ENCODE measurements around the gene PRIMA1.

DNA sequence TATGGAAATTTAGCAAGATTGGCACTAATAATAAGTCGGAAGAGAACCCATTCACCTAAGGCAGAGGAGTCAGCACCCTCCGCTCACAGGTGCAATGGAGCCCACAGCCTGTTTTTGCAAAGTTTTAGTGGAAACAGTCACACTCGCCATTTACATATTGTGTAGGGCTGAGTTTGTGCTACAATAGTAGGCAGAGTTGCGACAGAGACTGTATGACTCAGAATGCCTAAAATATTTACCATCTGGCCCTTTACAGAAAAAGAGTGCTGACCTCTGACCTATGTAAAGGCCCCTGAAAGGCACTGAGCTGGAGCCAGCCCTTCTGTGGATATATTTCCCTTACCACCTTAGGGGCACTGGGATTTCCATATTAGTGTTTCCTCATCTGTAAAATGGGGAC, 79.0 kb downstream of the PRIMA1 start:
- TF ChIP-seq GATA2 (IDR thresholded peaks at IDR 0.05; ENCODE audit: low read depth, low read length), result no peak
- no peak for TF ChIP-seq GATA3 (IDR thresholded peaks at IDR 0.05; ENCODE audit: low read depth, low read length)
